Type B pancreatic cell (in vitro differentiated cells): ENCODE results near the gene PCBD1. TPM values are rescaled to one million over a fixed set of nuclear protein-coding genes. Genes with fewer than 3 reads are reported as not detected.

Experiments
- DNase-seq: peaks from one replicate; pipeline ENCODE4 v3.0.0; 2021; ENCODE audit warnings: mixed read lengths; ENCODE audit not compliant: unreplicated experiment; ENCODE audit errors: extremely low spot score
- H3K27ac Mint-ChIP-seq: 2 replicates; pipeline ENCODE4 v1.8.0; 2021; ENCODE audit warnings: mild to moderate bottlenecking, mixed read lengths
- H3K27me3 Mint-ChIP-seq: 2 replicates; pipeline ENCODE4 v1.8.0; 2021; ENCODE audit warnings: mixed read lengths
- H3K36me3 Mint-ChIP-seq: 2 replicates; pipeline ENCODE4 v1.8.0; 2021; ENCODE audit warnings: mixed read lengths
- H3K4me1 Mint-ChIP-seq: one replicate; pipeline ENCODE4 v1.8.0; 2021; ENCODE audit warnings: mixed read lengths; ENCODE audit not compliant: unreplicated experiment
- H3K4me3 Mint-ChIP-seq: 2 replicates; pipeline ENCODE4 v1.8.0; 2021; ENCODE audit warnings: mild to moderate bottlenecking, mixed read lengths
- H3K9me3 Mint-ChIP-seq: 2 replicates; pipeline ENCODE4 v1.8.0; 2021; ENCODE audit warnings: mixed read lengths
- total RNA-seq: library from RNA; stranded (reverse); gene quantifications from 2 replicates; pipeline ENCODE4 v1.2.1, GENCODE V29; 2021; ENCODE audit warnings: low replicate concordance
- TF ChIP-seq, protein P1 (sequence below): fragments of 200-600 bp; sonication (generic); conservative IDR thresholded peaks from 2 replicates; pipeline ENCODE4 v1.5.0; 2021; ENCODE audit warnings: antibody characterized with exemption, mild to moderate bottlenecking

PCBD1 gene
- total RNA-seq, 1 donor from 2014 or later: 84.1 TPM

- H3K27ac Mint-ChIP-seq: no peak overlapping the region
- TF ChIP-seq, protein P1, sequence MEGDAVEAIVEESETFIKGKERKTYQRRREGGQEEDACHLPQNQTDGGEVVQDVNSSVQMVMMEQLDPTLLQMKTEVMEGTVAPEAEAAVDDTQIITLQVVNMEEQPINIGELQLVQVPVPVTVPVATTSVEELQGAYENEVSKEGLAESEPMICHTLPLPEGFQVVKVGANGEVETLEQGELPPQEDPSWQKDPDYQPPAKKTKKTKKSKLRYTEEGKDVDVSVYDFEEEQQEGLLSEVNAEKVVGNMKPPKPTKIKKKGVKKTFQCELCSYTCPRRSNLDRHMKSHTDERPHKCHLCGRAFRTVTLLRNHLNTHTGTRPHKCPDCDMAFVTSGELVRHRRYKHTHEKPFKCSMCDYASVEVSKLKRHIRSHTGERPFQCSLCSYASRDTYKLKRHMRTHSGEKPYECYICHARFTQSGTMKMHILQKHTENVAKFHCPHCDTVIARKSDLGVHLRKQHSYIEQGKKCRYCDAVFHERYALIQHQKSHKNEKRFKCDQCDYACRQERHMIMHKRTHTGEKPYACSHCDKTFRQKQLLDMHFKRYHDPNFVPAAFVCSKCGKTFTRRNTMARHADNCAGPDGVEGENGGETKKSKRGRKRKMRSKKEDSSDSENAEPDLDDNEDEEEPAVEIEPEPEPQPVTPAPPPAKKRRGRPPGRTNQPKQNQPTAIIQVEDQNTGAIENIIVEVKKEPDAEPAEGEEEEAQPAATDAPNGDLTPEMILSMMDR: no peak
- DNase-seq: no peak
- peaks cover 42% of the 10 kb centered on the region for H3K36me3 Mint-ChIP-seq
- H3K4me3 Mint-ChIP-seq: no peak overlapping the region
- H3K27me3 Mint-ChIP-seq: no peaks in the 10 kb centered on the region
- H3K9me3 Mint-ChIP-seq: no peaks in the 10 kb centered on the region
- peaks cover 16% of the 10 kb centered on the region for H3K4me1 Mint-ChIP-seq
Measured at GRCh38 chr10:70838270-70838805, 50.0 kb downstream of the PCBD1 start.

- TF ChIP-seq, protein P1: no peak
- H3K27ac Mint-ChIP-seq: no peak overlapping the region
- no peak for DNase-seq
- H3K4me1 Mint-ChIP-seq: peaks cover 22% of the 10 kb centered on the region
- no peaks in the 10 kb centered on the region for H3K9me3 Mint-ChIP-seq
- H3K36me3 Mint-ChIP-seq: peaks cover 37% of the 10 kb centered on the region
- no peak overlapping the region for H3K4me3 Mint-ChIP-seq
- H3K27me3 Mint-ChIP-seq: no peaks in the 10 kb centered on the region
Measured at GRCh38 chr10:70837660-70838059, 50.7 kb downstream of the PCBD1 start.

DNA sequence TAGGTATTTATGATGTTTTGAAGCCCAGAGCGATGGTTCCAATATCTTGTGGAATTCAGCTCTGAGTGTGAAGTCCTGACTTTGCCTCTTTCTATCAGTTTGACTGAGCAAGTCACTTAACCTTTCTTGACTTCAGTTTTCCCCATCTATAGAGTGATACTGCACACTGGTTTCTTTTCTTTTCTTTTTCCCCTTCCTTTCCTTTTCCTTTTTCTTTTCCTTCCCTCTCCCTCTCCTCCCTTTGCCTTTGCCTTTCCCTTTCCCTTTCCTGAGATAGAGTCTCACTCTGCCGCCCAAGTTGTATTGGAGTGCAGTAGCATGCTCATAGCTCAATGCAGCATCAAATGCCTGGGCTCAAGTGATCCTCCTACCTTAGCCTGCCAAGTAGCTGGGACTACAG is 52.0 kb downstream of the PCBD1 start:
- Mint-ChIP-seq H3K27ac (peak overlapping the region; percentile 61), H3K36me3 (peaks cover 30% of the 10 kb centered on the region), H3K27me3 (no peaks in the 10 kb centered on the region), H3K9me3 (no peaks in the 10 kb centered on the region), H3K4me1 (peaks cover 27% of the 10 kb centered on the region), H3K4me3 (no peak overlapping the region)
- DNase-seq: no peak
- TF ChIP-seq, protein P1: no peak

GRCh38 chr10:70834441-70835151 is 53.8 kb downstream of the PCBD1 start:
- Mint-ChIP-seq H3K27ac (no peak overlapping the region), H3K27me3 (no peaks in the 10 kb centered on the region), H3K4me1 (peaks cover 35% of the 10 kb centered on the region), H3K36me3 (peaks cover 30% of the 10 kb centered on the region), H3K4me3 (no peak overlapping the region), H3K9me3 (peaks cover 5% of the 10 kb centered on the region)
- no peak for DNase-seq
- TF ChIP-seq, protein P1: no peak

DNA sequence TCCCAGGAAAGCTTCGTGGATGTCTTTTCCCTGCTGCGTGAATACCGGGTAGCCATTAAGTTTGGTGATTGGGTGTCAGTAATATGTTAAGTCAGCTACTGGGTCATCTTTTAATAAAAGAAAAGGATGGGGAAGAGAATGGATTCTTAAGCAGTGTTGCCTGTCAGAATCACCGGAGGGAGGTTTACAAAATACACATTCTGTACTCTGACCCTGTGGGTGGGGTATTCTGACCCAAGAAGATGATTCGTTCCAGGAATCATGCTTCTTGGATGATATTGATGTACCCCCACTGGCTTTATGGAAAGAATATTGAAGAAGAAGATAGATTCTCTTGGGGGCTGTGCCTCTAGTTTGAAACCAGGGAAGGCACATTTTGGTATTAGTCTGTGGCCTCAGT is 54.3 kb downstream of the PCBD1 start:
- TF ChIP-seq, protein P1: no peak
- Mint-ChIP-seq H3K27me3 (no peaks in the 10 kb centered on the region), H3K36me3 (peaks cover 30% of the 10 kb centered on the region), H3K27ac (no peak overlapping the region), H3K9me3 (peaks cover 5% of the 10 kb centered on the region), H3K4me1 (peaks cover 35% of the 10 kb centered on the region), H3K4me3 (no peak overlapping the region)
- no peak for DNase-seq
